Fibroblast of the aortic adventitia (primary cell): ENCODE results near the gene MEGF11. TPM values are rescaled to one million over a fixed set of nuclear protein-coding genes. Genes with fewer than 3 reads are reported as not detected.
A peak's percentile ranks its signal among the peaks of the same experiment; 100 is the strongest.

ENCODE experiments used
- DNase-seq: peaks from one replicate; pipeline ENCODE4 v3.0.0-alpha.2; 2010; ENCODE audit warnings: low read depth
- H3K4me3 ChIP-seq: 2 replicates; pipeline ENCODE4 v1.5.1; 2011; ENCODE audit warnings: low read depth, mild to moderate bottlenecking, control low read depth, low read length, moderate library complexity
- CTCF ChIP-seq: IDR thresholded peaks from 2 replicates; pipeline ENCODE4 v1.5.1; 2011; ENCODE audit warnings: mild to moderate bottlenecking, low read length, control low read depth, inconsistent platforms; ENCODE audit not compliant: insufficient read depth
- total RNA-seq: library from RNA; depleted of rRNA; stranded (reverse); fragments of >200 nt; gene quantifications from 2 replicates; pipeline ENCODE4 v1.2.3, GENCODE V29; 2012; ENCODE audit warnings: low replicate concordance

Gene MEGF11
- total RNA-seq, 1 donor: 0.36 TPM

GRCh38 chr15:65917407-65917756 lies 336.2 kb downstream of the MEGF11 start:
- no peak for TF ChIP-seq CTCF
- no peak overlapping the region for H3K4me3 ChIP-seq
- no peak for DNase-seq

DNA sequence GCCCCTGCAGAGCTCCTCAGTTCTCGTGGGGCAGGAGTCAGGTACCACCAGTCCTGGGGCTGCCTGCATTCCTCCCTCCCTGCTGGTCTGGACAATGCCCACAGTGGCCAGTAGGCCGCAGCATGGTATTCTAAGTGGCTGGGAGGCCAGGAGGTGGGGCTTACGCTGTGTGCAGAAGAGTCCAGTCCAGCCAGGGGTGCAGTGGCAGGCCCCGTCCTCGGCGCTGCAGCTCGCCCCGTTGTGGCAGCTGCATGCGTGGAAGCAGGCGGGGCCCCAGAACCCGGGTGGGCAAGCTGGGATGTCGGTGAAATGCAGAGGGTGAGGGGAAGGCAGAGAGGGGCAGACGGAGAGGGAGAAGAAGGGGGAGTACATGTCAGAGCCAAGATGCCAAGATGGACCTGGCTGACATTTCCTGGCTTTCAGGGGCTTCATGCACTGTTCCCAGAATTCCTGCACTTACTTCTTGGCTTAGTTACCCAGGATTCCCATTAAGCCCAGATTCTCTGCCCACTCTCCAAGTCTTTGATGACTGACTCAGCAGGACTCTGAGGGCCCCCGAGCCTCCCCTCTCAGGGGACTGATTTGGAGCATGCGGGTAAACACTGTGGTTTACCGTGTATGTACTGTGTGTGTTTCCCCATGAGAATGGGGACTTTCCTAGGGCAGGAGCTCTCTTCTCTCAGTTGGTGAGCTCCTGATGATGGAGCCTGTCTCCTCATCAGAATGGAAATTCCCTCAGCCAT lies 336.7 kb downstream of the MEGF11 start:
- peak; percentile 67 for DNase-seq
- peak; percentile 78 for TF ChIP-seq CTCF
- H3K4me3 ChIP-seq: no peak overlapping the region

- DNase-seq: no peak
- TF ChIP-seq CTCF: no peak
- no peak overlapping the region for H3K4me3 ChIP-seq
These were observed 337.4 kb downstream of the MEGF11 start for GRCh38 chr15:65916041-65916663.

- TF ChIP-seq CTCF: no peak
- H3K4me3 ChIP-seq: no peak overlapping the region
- DNase-seq: no peak
These were observed 338.3 kb downstream of the MEGF11 start for GRCh38 chr15:65914981-65915925.

GRCh38 chr15:65914386-65914785 lies 339.2 kb downstream of the MEGF11 start:
- TF ChIP-seq CTCF: no peak
- peak; percentile 21 for DNase-seq
- H3K4me3 ChIP-seq: no peak overlapping the region

- TF ChIP-seq CTCF: no peak
- DNase-seq: no peak
- H3K4me3 ChIP-seq: no peak overlapping the region
These were observed 339.8 kb downstream of the MEGF11 start for GRCh38 chr15:65913631-65914199.
